Tibial nerve (tissue), 3 donors: Measurements from ENCODE around the gene PAPSS2.

Experiments used
- POLR2A ChIP-seq, 2 donors: fragments of 450-650 bp; IDR thresholded peaks; one replicate each; pipeline ENCODE4 v1.6.1; 2017; ENCODE audit warnings: antibody characterized with exemption in 2 of 2, mild to moderate bottlenecking in 2 of 2, moderate library complexity in 2 of 2
- TF ChIP-seq, protein P1 (sequence below), 5 experiments: fragments of 200-600 bp in 3 of 5; fragments of 450-650 bp in 2 of 5; sonication (generic) in 3 of 5; IDR thresholded peaks; one replicate each; pipeline ENCODE4 v1.5.1; 2016 to 2019; ENCODE audit warnings: antibody characterized with exemption in 5 of 5, mild to moderate bottlenecking in 3 of 5, moderate library complexity in 2 of 5

DNA sequence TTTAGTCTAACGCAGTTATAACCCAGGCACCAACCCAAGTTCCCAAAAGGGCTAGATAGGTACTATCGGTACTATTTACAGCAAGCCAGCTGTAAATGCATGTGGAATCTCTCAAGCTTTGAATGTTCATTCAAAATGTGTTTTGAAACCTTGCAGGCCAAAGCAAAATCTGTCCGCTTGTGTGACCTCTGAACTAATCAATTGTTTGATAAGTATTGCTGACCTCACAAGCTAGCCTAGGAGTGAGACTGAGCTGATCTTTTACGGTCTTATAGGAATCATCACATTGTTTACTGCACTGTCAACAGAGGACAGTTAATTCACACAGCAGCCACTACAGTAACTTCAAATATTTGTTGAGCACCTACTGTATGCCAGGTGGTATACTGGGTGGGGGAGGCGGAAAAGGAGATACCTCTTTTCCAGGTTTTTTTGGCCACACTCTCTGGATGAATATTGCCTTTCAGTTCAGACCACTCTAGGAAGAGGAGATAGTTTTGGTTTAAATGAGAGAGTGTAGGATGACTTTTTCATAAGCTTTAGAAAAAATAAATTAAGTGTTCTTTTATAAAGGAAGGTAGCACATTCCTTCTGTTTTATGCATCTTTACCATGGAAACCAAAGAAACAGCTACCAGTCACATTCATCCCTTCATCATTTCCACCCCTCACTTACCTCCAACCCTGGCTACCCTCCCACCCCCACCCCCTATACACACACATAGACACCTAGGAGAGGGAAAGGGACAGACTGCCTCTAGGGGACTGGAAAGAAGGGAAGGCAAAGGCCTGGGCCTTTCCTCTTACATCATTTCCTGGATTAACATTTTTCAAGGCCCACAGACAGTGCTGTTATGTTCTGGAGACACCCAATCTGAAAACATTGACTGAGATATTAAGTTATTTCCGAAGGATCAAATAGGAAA is 2.4 kb downstream of the PAPSS2 start:
- no peak for TF ChIP-seq POLR2A (IDR thresholded peaks at IDR 0.05)
- TF ChIP-seq, protein P1, sequence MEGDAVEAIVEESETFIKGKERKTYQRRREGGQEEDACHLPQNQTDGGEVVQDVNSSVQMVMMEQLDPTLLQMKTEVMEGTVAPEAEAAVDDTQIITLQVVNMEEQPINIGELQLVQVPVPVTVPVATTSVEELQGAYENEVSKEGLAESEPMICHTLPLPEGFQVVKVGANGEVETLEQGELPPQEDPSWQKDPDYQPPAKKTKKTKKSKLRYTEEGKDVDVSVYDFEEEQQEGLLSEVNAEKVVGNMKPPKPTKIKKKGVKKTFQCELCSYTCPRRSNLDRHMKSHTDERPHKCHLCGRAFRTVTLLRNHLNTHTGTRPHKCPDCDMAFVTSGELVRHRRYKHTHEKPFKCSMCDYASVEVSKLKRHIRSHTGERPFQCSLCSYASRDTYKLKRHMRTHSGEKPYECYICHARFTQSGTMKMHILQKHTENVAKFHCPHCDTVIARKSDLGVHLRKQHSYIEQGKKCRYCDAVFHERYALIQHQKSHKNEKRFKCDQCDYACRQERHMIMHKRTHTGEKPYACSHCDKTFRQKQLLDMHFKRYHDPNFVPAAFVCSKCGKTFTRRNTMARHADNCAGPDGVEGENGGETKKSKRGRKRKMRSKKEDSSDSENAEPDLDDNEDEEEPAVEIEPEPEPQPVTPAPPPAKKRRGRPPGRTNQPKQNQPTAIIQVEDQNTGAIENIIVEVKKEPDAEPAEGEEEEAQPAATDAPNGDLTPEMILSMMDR (IDR thresholded peaks at IDR 0.05), result no peak
